HG02763 (cell line): ENCODE data around the gene PIP5K1C.

Experiments
- ATAC-seq: cut with Tn5 transposase; IDR thresholded peaks from one replicate; pipeline ENCODE4 v1.9.1; 2021; ENCODE audit warnings: mild to moderate bottlenecking, moderate library complexity; ENCODE audit not compliant: unreplicated experiment

The PIP5K1C gene

DNA sequence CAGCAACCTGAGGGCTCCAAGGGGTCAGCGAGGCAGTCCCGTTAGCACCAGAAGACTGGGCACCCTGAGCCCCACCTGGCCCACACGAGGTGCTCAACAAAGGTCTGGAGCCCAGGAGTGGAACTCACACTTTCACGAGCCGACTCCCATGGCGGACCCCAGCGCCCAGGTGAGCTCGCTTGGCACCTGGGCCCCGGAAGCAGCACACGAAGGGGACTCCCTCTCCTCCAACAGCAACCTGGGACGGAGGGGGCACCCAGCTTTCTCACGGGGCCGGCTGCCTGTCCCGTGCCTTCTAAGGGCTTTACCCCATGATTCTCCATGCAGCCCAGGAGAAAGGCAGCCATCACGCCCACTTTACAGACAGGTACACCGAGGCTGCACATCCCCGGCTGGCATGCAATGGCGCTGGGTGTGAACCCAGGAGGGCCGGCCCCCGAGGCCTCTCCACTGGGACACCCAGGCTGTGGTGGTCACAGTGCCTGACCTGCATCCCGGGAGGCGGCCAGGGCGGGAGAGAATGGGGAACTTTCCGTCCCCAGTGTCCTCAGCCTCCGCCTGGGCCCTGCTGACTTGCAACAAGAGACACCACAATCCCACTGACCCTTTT is 5.0 kb downstream of the PIP5K1C start:
- ATAC-seq = no peak

DNA sequence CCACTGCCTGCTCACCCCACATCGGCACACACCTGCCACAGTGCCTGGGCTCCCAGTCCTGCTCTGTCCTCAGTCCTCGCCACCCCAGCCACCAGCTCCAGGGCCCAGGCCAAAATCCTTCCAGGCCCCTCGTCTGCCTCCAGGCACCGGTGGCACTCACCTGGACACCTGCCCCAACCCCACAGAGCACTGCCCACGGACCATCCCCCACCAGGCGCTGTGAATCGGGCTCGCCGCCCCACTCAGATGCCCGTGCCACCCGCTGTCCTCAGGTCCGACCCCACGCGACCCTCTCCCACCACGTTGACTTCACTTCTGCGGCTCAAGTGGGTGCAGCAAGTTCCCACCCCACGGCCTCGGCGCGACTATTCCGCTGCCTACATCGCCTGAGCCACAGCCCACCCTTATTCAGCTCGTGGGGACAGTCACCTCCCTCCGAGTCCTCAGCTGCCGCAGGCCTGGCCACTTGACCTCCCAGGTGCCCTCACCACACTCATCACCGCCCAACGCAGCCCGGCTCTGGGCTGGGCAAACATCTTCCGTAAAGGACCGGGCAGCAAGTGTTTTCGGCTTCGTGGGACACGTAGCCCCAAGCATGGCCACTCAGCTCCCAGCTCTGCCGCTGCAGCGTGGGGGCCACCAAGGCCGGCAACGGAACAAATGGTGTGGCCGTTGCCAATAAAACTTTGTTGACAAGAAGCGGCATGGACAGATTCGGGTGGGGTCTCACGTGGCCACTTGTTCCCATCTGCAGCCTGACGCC is 5.7 kb downstream of the PIP5K1C start:
- no peak for ATAC-seq

GRCh38 chr19:3693025-3693925 is 7.0 kb downstream of the PIP5K1C start:
- ATAC-seq = no peak

DNA sequence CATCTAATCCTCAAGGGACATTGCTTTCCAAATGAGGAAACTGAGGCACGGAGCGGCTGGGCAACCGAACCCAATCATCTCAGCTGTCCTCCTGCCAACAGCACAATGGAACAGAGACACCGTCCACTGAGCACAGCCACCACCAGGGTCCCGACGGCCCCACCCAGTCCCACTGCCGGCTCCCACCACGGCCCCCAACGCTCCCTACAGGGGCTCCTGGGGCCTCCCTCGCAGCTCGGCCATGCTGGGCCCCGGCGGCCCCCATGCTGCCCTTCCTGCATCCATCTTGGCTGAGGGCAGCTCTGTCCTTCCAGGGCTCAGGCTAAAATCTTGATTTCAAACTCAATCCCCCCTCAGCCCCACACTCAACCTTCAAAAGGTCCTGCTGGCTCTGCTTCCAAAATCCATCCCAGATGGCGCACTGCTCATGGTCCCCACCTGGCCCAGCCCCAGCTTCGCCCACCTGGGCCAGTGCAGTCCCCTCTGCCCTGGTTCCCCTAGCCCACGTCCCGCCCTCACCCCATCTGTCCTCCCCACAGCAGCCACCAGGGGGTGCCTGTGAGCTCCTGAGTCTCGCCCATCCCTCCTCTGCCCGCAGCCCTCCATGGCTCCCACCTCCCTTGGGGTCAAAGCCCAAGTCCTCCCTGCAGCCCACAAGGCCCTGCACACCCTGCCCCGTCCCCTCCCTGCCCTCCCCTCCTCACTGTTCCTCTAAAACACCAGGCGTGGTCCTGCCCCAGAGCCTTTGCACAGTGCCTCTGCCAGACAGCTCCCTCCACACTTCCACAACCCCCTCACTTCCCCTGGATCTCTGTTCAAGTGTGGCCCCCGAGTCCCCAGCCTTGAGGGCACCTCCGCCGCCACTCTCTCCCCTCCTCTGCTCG is 7.9 kb downstream of the PIP5K1C start:
- no peak for ATAC-seq

- no peak for ATAC-seq
Observed at GRCh38 chr19:3691726-3692125, 8.5 kb downstream of the PIP5K1C start.

DNA sequence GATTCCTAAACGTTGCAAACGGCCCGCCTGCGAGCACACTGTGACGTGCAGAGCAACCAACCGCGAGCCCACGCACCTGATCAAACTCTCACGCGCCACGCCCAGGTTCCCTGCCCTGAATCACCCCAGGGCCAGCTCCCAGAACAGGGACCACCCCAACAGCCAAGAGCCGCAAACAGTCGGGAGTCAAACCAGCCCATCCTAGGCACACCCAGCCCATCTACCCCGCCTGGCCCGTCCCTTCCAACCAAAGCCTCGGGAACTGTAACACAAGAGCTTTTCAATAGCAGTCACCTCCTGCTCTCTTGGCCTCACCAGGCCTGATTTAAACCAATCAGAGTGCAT is 8.9 kb downstream of the PIP5K1C start:
- no peak for ATAC-seq

DNA sequence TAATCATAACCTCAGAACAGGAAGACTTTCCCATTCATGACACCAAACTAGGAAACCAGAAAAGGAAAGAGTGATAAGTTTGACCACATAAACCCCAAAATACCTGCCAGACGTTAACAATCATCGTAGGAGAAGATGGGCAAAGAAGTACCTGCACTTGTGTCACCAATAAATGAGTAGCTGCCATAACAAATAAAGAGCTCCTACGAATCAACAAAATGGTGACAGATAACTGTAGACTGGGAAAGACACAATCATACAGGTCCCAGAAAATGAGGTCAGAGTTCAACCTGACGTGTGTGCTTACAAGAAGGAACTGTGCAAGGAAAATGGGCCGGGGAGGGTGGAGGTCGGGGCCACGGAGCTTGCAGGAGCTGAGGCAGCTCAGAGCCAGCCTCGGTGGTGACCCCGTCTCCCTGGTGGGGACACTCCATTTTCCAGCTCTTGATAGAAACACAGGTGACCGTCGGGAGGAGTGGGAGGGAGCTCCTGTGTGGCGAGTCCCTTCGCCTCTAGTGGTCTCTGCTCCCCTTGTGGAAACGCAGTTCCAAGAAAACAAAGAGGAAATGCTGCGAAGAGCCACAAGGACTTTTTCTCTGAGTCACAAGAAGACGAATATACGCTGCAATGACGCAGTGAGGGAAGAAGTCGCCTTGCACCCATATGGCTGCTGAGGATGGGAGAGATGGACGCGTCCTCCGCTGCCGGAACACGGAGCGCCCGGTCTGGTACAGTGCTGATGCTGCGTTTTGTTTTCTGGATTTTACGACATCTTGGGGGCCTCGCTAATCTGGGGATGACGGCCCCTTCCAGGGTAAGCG is 9.5 kb downstream of the PIP5K1C start:
- ATAC-seq = no peak

DNA sequence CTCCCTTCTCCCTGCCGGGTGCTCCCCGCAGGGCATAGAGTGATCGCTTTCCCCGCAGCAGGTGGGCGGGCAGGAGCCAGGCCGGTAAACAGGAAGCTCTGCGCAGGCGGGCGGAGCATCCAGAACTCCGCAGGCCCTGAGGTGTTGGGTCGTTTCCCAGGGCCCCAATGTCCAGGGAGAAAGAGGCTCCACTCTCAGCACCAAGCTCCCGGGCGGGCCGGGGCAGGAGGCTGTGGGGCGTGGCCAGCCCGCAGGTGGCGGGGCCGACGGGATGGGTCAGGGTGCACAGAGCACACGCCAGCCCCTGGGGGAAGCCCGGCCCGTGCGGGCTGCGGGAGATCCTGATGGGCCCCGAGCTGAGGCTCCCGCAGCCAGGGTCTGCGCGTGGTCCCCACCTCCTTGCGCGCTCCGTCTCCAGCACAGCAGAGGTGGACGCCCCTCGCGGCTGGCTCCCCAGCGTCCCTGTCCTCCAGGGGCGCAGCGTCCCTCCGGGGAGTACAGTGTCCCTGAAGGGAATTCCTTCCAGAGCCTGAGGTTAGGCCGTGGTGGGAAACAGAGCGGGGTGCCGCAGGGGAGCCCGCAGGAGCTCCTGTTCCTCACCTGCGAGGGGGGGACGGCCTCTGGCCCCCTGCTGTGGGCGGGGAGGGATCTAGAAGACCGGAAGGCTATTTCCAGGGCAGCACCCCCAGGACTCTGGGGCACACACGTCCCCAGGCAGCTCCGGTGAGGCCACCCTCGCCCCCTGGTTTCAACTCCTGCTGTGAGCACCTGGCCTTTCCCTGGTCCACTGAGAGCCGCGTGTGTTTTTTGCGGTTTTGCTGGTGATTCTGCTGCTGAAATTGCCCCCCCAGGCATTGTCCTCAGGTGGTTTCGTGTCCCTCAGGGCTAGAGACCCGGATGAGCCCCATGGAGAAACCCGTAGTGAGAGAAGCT is 12.2 kb downstream of the PIP5K1C start:
- ATAC-seq = no peak

DNA sequence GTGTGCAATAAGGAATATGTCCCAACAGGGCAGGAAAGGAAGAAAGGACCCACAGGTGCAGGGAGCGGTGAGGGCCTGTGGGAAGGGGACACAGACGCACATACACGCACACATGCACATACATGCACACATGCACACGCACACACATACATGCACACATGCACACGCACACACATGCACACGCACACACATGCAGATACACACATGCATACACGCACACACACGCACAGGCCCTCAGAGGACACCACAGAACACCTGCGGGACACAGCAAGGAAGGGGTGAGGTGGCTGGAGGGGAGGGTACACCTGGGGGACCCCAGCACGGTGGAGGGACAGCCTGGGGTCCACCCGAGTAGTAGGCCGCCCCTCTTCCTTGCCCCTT is 12.9 kb downstream of the PIP5K1C start:
- no peak for ATAC-seq

DNA sequence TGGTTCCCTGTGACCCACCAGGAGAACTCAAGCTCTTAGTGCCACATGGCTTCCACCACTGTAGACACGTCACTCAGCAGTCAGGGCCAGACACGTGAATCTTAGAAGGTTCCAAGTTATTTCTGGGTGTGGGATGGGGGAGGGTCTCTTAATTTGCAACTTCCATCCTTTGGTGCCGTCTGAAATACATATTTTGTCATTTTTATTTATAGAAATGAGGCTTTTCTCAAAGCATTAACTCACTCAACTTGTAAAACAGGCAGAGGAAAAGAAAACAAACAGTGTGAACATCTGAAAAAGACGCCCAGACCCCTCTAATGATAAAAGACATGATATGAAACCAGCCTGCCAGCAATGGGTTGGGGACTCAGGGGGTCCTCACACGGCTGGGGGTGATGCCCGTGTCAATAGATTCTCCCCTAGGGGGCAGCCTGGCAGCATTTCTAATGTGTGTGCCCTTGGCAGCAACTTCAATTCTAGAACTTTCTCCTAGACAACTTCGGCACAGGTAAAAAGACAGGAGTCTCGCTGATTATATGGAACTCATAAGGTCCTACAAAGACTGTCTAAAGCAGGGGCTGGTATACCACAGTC is 15.4 kb downstream of the PIP5K1C start:
- no peak for ATAC-seq

DNA sequence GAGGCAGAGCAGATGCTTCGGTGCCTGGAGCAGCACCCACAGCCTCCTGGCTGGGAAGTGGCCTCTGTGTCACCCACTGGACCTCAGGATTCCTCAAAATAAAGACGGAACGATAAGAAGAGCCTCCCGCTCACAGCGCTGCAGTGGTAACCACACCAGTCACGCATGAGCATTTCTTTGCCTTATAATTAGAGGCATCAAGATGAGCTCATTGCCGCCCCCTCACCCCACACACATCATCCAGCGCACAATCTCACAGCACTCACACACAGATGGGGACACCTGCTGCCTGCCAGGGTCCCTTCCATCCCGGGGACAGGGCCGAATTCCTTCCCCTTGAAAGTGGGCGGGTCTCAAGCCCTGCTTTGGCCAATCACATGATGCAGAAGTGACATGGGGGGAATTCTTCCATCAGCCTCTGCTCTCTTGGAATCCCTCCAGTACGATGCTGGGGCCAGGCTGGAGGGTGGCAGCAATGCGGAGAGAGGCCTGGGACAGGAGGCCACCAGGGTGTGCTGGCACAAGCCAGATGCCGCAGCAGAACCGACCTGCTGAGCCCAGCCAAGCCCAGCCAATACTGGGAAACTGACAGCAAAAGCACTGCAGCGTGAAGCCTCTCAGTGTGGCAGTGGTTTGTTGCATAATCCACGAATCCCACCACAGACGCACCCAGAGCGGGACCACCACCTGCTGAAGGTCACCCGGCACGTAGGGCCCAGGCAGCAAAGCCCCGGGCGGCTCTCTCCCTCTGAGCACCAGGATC is 16.0 kb downstream of the PIP5K1C start:
- no peak for ATAC-seq

GRCh38 chr19:3683405-3684053 is 16.7 kb downstream of the PIP5K1C start:
- no peak for ATAC-seq

DNA sequence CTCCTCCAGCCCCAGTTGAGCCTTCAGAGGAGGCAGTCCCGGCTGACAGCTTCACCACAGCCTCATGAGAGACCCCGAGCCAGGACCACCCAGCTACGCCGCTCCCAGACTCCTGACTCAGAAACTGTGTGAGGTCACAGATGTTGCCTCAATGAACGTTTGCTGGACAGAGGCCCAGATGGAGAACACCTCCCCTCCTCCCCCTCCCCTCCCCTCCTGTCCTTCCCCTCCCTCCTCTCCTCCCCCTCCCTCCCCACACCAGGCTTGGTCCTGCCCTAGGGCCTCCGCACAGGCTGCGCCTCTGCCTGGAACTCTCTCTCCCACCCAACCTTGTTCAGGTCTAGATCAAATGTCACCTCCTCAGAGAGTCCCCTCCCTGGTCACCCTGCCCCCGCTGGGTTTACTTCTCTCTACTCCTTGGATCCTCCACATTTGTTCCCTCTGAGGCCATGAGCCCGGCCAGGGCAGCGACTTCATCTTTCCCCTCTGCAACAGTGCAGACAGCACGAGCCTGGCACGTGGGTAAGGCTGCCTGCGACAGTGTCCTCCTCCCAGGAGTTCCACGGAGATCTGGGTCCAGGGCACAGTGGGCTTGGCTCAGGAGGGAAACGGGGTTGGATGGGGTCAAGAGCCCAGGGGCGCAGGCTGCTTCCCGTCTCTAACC is 17.4 kb downstream of the PIP5K1C start:
- ATAC-seq = no peak

- ATAC-seq = no peak
Observed at GRCh38 chr19:3682286-3682685, 18.0 kb downstream of the PIP5K1C start.

DNA sequence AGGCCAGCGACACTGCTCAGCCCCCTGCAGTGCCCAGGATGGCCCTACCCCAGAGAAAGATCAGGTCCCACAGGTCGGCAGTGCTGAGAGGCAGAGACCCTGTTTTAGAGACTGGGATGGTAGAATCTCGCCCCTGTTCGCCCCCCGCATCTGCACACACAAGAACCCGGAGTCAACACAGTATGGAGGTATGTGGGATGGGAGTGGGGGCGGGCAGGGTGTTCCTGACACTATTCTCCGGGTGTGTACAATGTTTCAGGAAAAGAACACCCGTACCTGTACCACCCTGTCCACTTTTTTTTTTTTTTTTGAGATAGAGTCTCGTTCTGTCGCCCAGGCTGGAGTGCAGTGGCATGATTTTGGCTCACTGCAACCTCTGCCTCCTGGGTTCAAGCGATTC is 19.3 kb downstream of the PIP5K1C start:
- no peak for ATAC-seq

DNA sequence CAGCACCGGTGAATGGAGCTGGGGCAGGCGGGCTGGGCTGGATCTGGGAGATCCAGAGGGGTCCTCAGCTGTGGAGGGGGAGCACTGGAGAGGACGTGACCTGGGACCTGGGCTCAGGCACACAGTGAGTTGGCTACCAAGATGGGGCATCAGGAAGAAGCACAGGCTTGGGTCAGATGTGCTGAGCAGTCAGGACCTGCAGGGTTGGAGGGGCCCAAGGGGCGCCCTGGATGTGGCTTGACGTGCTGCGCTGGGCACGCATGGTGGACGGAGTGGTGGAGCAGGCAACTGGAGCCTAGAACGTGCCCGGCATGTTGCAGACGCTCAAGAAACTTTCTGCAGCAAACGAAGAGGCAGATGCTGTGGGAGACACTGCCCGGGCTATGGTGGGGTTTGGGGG is 20.7 kb downstream of the PIP5K1C start:
- ATAC-seq = no peak

- no peak for ATAC-seq
Observed at GRCh38 chr19:3679138-3679537, 21.1 kb downstream of the PIP5K1C start.
